Erythroblast (primary cell): ENCODE data around the gene TCF19.

Experiments used
- DNase-seq, 2 experiments: peaks; one replicate each; lab custom pipeline; 2025; lab: John Stamatoyannopoulos, UW
- GATA1 ChIP-seq: IDR thresholded peaks from 2 replicates; pipeline ENCODE4 v1.6.1; 2011; ENCODE audit warnings: low read depth, mild to moderate bottlenecking, control low read depth, low read length, moderate library complexity
- POLR2A ChIP-seq: IDR thresholded peaks from 2 replicates; pipeline ENCODE4 v1.6.1; 2011; ENCODE audit warnings: mild to moderate bottlenecking, low read length

Gene TCF19

DNA sequence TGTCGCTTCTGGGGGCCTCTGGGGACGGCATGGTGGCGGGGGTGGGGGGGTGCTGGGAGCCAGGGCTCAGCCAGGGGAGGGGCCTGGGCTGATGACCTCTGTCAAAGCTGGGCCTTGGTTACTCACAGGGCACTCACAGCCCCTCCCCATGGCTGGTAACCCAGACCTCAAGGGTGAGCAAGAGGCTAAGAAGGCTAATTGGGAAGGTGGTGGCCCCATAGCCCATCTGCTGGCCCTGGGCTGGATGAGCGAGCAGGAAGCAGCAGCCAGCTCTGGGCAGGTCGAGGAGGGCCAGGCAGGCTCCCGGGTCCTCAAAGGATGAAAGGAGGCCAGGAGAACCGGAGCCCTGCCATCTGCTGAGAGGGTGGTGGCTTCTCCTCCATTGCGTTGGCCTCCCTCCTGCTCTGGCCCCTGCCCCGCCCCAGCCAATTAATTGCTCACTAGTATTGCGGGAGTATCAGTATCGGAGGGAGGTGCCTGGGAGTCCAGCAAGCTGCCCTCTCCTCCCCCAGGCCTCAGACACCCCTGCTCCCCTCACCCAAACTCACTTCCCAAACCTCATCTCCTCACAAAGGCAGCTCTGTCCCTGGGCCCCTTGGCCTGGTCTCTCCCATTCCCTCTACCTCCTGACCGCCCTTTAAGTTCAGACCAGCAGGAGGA lies 37.1 kb upstream of the TCF19 start:
- no peak for TF ChIP-seq POLR2A
- no peak for TF ChIP-seq GATA1
- DNase-seq: no peak

DNA sequence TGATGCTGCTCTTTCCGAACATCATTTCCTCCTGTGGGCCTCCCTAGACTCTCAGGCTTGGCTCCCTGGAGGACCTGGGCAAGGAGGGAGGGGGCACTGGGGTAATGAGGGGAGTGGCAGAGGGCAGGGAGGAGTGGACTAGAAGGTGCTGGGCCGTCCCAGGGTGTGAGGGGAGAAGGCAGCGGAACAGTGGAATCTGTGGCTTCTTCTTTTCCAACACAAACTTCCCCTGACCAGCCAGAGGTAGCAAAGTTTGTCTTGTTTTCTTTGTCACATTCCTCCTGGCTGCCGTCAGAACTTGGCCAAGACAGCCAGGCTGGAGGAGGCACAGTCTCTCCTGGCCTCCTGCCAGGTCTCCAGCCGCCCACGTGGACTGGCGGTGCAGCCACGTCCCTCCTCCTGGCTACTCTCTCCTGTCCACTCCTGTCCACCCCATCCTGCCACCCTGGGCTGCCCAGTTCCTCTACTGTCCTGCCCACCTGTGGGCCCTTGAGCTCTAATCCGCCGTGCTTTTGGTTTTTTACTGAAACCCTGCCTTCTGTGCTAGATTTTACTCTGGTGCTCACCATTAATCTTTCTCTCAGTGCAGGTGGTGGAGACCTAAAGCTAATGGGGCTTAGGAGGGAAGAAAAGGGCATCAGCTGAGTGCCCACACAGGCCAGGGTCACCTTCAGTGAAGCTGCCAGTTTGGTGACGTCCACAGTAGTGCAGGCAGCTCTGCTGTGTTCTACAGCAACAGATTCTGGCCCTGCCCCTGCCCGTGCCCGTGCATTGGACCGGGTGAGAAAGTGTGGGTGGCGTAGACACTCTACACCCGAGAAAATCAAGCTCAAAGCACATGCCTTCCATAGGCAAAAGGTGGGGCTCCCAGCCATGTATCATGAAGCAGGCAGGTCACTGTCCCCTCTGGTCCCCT lies 35.3 kb upstream of the TCF19 start:
- DNase-seq: no peak
- TF ChIP-seq GATA1 (no peak), POLR2A (no peak)

DNA sequence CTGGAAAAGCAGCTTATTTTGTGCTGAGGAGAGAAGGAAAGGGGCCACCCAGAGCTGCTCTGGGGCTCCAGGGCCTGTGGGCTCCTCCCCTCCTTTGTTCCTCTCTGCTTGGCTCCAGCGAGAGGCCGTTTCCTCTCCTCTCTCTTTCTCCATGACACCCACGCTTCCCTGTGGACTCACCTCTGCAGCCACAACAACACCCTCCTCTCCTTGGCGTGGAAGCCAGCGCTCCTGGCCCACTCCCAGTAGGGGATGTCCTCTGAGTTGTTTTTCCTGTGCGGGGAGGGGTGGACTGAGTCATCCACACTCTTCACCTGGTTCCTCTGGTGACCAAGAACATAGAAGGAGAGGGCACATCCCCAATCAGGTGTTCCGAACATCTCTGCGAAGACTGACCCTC lies 33.2 kb upstream of the TCF19 start:
- no peak for TF ChIP-seq POLR2A
- TF ChIP-seq GATA1: no peak
- DNase-seq: no peak

- no peak for DNase-seq
- no peak for TF ChIP-seq GATA1
- TF ChIP-seq POLR2A: no peak
Measured at GRCh38 chr6:31125586-31126363, 32.6 kb upstream of the TCF19 start.

DNA sequence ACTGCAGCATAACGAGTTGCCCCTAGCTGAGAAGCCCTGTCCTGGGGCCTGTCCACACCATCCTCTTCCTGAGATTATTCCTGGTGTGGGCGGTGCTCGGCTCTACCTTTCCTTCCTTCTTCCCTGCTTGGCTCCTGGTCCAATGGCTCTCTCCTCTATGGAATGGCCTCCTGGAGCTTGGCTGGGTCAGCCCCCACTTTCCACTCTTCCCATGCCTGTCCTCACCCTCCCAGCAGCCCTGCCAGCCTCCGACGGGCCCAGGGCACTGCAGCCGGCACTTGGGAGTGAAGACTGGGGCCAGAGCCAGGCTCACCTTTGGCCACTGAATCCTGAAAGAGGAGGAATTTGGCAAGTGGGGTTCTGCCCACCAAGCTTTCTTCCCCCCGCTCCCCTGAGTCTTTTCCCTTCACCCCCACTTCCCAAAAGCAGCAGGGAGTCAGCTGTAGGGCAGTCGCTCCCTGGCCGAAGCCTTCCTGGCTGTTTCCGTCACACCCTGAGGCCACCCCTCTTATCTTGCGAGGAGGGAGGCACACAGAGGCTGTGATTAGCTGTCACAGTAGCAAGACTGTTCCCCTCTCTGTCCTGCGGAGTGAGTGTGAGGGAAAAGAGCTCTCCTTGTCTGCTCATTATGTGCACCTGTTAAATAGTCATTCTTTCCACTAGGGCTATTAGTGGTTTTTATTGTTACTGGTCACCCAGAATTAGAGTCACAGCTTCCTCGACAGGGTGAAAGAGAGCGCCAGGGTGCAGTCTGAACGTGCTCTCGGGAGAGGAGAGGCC lies 31.8 kb upstream of the TCF19 start:
- DNase-seq: no peak
- TF ChIP-seq GATA1: no peak
- TF ChIP-seq POLR2A: no peak

DNA sequence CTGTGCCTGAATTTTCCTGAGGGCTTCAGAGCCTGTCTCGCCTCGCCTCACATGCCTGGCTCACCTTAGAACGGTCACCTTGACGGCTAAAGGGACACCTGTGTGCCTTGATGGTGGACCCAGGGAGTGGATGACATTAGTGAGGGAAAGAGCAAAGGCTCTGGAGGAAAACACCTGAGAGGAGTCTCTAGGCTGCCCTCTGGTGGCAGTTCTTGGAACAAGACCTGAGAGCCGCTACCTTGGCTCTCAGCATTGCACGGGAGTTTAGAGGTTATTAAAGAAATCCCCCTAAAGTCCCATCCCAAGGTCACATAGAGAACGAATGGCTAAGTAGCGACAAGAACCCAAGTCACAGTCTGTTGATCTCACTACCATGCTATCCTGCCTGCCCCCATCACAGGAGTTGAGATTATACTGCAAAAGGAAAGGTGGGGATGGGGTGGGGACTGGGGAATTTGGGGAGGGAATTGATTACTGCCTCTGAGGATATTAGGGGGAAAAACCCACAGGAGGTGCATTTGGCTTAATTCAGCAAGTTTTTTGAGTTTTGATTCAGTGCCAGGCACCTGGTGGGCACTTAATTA lies 30.2 kb upstream of the TCF19 start:
- DNase-seq: peak; percentile 35 to 69
- TF ChIP-seq GATA1 (no peak), POLR2A (no peak)

GRCh38 chr6:31129130-31129529 lies 29.3 kb upstream of the TCF19 start:
- no peak for DNase-seq
- TF ChIP-seq GATA1: no peak
- no peak for TF ChIP-seq POLR2A

- DNase-seq: no peak
- TF ChIP-seq POLR2A: no peak
- TF ChIP-seq GATA1: no peak
Measured at GRCh38 chr6:31130751-31131150, 27.6 kb upstream of the TCF19 start.

DNA sequence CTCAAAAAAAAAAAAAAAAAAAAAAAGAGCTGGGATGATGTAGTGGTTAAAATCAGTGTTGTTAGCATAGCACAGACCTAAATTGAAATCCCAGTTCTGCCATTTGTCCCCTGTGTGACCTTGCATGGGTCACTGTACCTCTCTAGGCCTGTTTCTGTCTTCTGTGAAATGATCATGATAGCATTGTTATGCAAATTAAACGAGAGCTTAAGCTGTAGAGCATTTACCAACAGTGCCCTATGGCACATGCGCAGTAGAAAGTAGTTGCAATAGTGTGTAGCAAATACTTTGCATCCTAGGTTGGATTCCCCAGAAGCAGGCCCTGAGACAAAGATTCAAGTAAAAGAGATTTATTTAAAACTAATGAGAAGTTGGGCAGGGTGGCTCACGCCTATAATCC lies 26.8 kb upstream of the TCF19 start:
- no peak for TF ChIP-seq POLR2A
- no peak for DNase-seq

DNA sequence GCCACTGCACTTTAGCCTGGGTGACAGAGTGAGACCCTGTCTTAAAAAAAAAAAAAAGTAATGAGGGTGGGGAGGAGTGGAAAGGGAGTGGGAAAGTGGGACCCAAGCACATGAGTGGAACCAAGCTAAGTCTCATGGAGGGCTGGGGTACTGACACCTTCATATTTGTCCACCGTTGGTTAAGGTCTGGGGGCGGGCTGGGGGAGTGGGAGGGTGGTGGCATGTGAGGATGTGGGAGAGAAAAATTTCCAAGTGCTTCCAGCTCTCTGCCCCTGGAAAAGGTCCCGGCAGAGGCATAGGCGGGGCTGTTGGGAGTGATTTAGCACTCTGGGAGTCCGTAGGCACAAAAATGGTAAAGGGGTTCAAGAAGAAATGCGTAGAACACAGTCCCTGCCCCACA lies 25.6 kb upstream of the TCF19 start:
- TF ChIP-seq GATA1: no peak
- no peak for TF ChIP-seq POLR2A
- DNase-seq: no peak

GRCh38 chr6:31135710-31136109 lies 22.7 kb upstream of the TCF19 start:
- DNase-seq: no peak
- TF ChIP-seq POLR2A (no peak), GATA1 (no peak)

DNA sequence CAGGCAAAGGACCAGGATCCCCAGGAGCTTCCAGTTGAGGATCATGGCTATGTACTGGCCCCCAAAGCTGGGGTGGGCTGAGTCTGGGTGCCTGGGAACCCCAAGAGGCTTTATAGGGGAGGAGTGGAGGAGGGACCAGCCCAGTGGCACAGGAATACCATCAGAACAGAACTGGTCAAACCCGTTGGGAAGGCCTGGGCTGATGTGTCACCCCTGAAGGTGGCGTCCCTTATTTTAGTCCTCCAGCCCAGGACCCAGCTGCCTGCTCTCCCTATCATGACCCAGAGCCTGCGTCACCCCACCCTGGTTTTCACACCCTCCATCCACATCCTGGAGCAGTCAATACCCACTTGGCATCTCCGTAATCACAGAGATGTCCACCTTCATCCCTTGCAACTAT lies 19.4 kb upstream of the TCF19 start, which contains the start of gene PSORS1C2:
Gene PSORS1C2, minus strand, starts transcription at position 85 of the 400 bp plus-strand sequence. Its CDS starts 40 bp downstream, at position 45.
- DNase-seq: no peak
- TF ChIP-seq GATA1: no peak
- TF ChIP-seq POLR2A: no peak

DNA sequence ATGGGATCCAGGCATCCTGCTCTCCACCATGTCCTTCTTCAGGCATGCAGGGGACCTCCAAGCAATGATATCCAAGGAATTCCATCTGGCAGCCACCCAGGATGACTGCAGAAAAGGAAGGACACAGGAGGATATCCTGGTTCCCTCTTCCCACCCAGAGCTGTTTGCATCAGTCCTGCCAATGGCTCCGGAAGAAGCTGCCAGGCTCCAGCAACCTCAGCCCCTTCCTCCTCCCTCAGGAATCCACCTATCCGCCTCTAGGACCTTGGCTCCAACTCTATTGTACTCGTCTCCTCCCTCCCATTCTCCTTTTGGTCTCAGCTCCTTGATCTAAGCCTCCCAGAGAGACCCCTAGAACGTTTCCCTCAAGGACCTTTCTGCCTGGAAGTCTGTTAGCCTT lies 18.8 kb upstream of the TCF19 start:
- TF ChIP-seq POLR2A: no peak
- TF ChIP-seq GATA1: no peak
- no peak for DNase-seq
